Small intestine (tissue), 7 donors: ENCODE measurements around the gene RERE. TPM values are rescaled to one million over a fixed set of nuclear protein-coding genes. Genes with fewer than 3 reads are reported as not detected.
A peak's percentile ranks its signal among the peaks of the same experiment; 100 is the strongest.

Source experiments
- DNase-seq, 2 donors: peaks; one replicate each; pipeline versions ENCODE4 v3.0.0 to v3.0.0-alpha.2; 2013
- FAIRE-seq: peaks from 2 replicates; lab custom pipeline; 2012; peaks lifted over from hg19 to GRCh38; lab: Jason Lieb, UNC
- H3K27ac ChIP-seq, 3 donors: one replicate each; pipeline ENCODE4 v1.5.1; 2013; ENCODE audit warnings: low read length in 2 of 3, mild to moderate bottlenecking in 2 of 3, control low read depth in 1 of 3, inconsistent platforms in 1 of 3, low read depth in 1 of 3, moderate library complexity in 1 of 3
- H3K27me3 ChIP-seq, 3 donors: one replicate each; pipeline ENCODE4 v1.6.1; 2013; ENCODE audit warnings: low read length in 3 of 3, inconsistent platforms in 1 of 3; ENCODE audit not compliant: control insufficient read depth in 3 of 3, insufficient read depth in 3 of 3
- H3K36me3 ChIP-seq, 3 donors: one replicate each; pipeline ENCODE4 v1.6.1; 2013; ENCODE audit warnings: low read length in 3 of 3, inconsistent platforms in 1 of 3, low read depth in 1 of 3, mild to moderate bottlenecking in 1 of 3, moderate library complexity in 1 of 3; ENCODE audit not compliant: control insufficient read depth in 3 of 3, insufficient read depth in 2 of 3
- H3K4me1 ChIP-seq, 3 donors: one replicate each; pipeline ENCODE4 v1.6.1; 2013; ENCODE audit warnings: low read length in 2 of 3, inconsistent platforms in 1 of 3, low read depth in 1 of 3, mild to moderate bottlenecking in 1 of 3, moderate library complexity in 1 of 3; ENCODE audit not compliant: control insufficient read depth in 3 of 3, insufficient read depth in 2 of 3
- H3K4me3 ChIP-seq, 3 donors: one replicate each; pipeline ENCODE4 v1.5.1; 2013; ENCODE audit warnings: low read length in 3 of 3, control low read depth in 1 of 3, inconsistent platforms in 1 of 3, low read depth in 1 of 3, mild to moderate bottlenecking in 1 of 3, moderate library complexity in 1 of 3
- H3K9me3 ChIP-seq, 2 donors: one replicate each; pipeline ENCODE4 v1.6.1; 2013; ENCODE audit warnings: low read depth in 1 of 2, low read length in 1 of 2; ENCODE audit not compliant: control insufficient read depth in 2 of 2, insufficient read depth in 1 of 2
- WGBS, 3 donors: extraction: QIAGEN DNeasy Blood & Tissue Kit; methylation state at CpG; one replicate each; pipeline ENCODE4 v1.1.7; 2013; 5-methylcytosine and 5-hydroxymethylcytosine counted together
- polyA plus RNA-seq, 4 donors: library from polyadenylated mRNA; stranded (reverse) in 3 of 4; unstranded in 1 of 4; fragments of 200-250 nt in 3 of 4; fragments of 120-200 nt in 1 of 4; gene quantifications; one replicate each; pipeline versions ENCODE4 v1.2.1 to v1.2.3, GENCODE V29; 2013
- donor health status: healthy with polysubstance abuse.
- donor health status: control.
- donor health status: control.
- donor health status: Bipolar disorder and iron deficiency.
- donor health status: healthy.

RERE gene
- polyA plus RNA-seq, 4 donors: 19.5 to 66.8 (median 25.8) TPM

DNA sequence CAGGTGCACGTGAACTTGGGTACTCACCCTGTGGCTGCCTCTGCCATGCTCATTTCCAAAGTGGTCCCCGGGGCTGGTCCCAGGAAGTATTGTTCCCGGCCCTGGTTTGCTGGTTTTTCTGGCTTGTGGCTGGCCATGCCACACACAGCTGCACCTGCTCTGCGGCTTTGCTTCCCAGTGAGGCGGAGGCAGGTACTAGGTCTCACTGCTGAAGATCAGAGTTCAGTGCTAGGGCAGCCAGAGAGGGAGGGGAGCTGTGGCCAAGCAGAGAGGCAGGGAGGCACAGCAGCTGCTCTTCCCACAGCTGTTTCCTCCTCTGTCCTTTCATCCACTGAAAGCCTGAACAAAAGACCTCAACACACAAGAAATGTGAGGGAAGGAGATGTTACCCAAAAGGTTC, 30.6 kb upstream of the RERE start:
- WGBS, 3 donors: 10 to 34% (median 18%) methylated on average over 5 of the region's 5 CpGs
- FAIRE-seq: no peak
- Histone ChIP-seq H3K27me3 (no peaks in the 10 kb centered on the region), H3K4me3 (no peak overlapping the region), H3K27ac (peak overlapping the region; percentile 6 to 83 (median 34)), H3K9me3 (no peaks in the 10 kb centered on the region), H3K4me1 (peaks cover 0 to 53% (median 0%) of the 10 kb centered on the region in 3 donors), H3K36me3 (no peaks in the 10 kb centered on the region)
- DNase-seq: peak; percentile 59 to 81

DNA sequence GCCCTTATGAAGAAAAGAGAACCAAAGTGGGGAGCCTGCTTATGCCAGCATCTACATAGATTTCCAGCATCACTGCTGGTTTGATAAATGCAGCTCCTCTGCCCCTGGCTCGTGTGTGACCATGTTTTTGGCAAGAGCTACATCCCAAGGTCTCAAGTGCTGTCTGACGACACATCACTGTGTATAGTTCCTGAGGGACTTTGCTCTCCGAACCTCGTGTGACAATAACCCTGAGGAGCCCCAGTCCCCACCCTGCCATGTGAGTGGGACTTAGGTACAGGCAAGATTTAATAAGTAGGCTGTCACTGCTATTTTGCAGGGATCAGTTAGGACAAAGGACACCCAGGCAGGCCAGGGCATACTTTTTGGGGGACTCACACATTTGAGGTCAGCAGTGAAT, 28.8 kb upstream of the RERE start:
- H3K27me3 ChIP-seq: no peaks in the 10 kb centered on the region
- no peaks in the 10 kb centered on the region for H3K36me3 ChIP-seq
- no peaks in the 10 kb centered on the region for H3K9me3 ChIP-seq
- DNase-seq: peak; percentile 69 to 81
- peak overlapping the region in 1 of 3 donors; percentile 41 for H3K27ac ChIP-seq
- peaks cover 0 to 53% (median 0%) of the 10 kb centered on the region in 3 donors for H3K4me1 ChIP-seq
- FAIRE-seq: no peak
- no peak overlapping the region for H3K4me3 ChIP-seq
- WGBS, 3 donors: 20 to 55% (median 36%) methylated on average over 4 of the region's 4 CpGs

DNA sequence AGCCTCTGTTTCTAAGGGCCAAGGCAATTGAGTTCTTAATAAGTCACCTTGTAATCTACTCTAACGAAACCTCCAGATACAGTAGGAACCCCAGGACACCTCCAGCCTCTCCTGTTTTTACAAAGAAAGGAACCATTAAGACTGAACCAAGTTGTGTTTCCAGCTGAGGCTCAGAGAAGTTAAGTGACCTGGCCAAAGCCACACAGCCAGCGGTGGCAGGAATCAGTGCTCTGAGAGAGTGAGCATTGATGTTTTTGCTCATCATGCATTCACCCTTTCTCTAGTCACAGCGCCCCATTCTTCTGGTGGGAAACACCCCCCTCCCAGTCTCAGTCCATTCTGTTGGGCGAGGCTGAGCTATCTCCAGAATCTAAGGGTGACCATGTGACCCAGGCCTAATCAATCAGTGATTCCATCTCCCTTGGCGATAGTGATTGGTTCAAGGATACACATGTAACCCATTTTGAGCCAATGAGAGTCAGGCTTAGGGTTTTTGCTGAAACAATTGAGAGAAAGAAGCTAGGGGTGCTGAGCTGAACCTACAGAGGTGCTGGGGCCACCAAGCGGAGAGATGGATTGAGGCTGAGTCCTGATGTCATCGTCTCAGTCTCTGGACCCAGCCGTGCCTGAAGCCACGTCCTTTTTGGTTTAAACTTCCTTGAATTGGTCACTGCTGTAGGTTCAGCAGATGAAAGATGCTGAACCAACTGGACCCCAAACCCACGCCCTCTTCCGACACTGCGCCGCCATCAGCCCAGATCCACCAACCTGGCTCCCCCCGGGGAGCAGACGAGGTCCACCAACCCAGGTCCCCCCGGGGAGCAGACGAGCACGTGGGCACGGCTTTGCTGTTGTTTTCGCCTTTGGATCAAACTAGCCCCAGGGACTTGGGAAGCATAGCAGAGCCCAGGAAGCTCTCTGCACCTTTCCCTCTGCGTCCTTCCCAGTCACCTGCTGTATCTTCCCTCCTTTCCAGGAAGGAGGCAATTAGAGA, 28.0 kb upstream of the RERE start:
- WGBS, 3 donors: 87 to 88% (median 87%) methylated on average over 21 of the region's 21 CpGs
- Histone ChIP-seq H3K4me3 (no peak overlapping the region), H3K27me3 (no peaks in the 10 kb centered on the region), H3K27ac (peak overlapping the region in 1 of 3 donors; percentile 41), H3K4me1 (peaks cover 0 to 53% (median 0%) of the 10 kb centered on the region in 3 donors), H3K36me3 (no peaks in the 10 kb centered on the region), H3K9me3 (no peaks in the 10 kb centered on the region)
- no peak for DNase-seq
- FAIRE-seq: no peak

DNA sequence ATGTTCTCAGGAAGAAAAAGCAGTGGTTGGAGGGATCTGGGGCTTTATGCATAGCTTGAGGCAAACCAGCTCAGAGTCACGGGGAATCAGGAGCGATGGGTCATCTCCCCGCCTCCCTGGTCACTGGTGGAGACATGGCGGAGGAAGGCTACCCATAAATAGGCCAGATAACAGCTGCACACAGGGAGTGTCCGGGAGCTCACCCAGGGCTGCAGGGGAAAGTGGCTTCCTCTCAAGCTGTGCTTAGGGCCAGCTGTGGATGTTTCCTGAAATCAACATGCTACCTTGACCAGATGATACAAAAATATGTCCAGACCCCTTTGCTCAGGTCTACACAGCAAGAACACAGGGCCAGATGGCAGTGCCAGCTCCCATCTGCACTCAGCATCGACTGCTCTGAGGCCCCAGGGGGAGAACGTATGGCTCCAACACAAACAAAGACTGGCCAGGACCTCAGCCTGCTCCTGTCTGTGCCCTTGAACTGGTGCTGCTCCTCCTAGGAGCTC, 27.1 kb upstream of the RERE start:
- Histone ChIP-seq H3K4me1 (peaks cover 0 to 53% (median 0%) of the 10 kb centered on the region in 3 donors), H3K36me3 (no peaks in the 10 kb centered on the region), H3K9me3 (no peaks in the 10 kb centered on the region), H3K4me3 (no peak overlapping the region), H3K27me3 (no peaks in the 10 kb centered on the region), H3K27ac (peak overlapping the region in 1 of 3 donors; percentile 30)
- 38 to 48% (median 48%) methylated on average over 7 of the region's 7 CpGs for WGBS, 3 donors
- DNase-seq: peak in 1 of 2 donors; percentile 52
- no peak for FAIRE-seq

- no peaks in the 10 kb centered on the region for H3K9me3 ChIP-seq
- no peak for FAIRE-seq
- peaks cover 0 to 24% (median 0%) of the 10 kb centered on the region in 3 donors for H3K4me1 ChIP-seq
- DNase-seq: no peak
- 85 to 97% (median 93%) methylated on average over 3 of the region's 3 CpGs for WGBS, 3 donors
- H3K27ac ChIP-seq: no peak overlapping the region
- H3K27me3 ChIP-seq: no peaks in the 10 kb centered on the region
- no peaks in the 10 kb centered on the region for H3K36me3 ChIP-seq
- H3K4me3 ChIP-seq: no peak overlapping the region
These were observed 24.0 kb upstream of the RERE start for GRCh38 chr1:8841395-8841794.

DNA sequence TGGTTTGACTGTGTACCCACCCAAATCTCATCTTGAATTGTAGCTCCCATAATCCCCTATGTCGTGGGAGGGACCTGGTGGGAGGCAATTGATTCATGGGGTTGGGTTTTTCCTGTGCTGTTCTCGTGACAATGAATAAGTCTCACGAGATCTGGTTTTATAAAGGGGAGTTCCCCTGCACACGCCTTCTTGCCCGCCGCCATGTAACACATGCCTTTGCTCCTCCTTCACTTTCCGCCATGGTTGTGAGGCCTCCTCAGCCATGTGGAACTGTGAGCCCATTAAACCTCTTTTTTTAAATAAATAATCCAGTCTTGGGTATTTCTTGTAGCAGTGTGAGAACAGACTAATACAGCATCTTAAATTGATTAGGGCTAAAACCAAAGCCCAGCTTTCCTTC, 22.6 kb upstream of the RERE start:
- DNase-seq (no peak), FAIRE-seq (no peak)
- WGBS, 3 donors: 92 to 94% (median 93%) methylated on average over 7 of the region's 7 CpGs
- Histone ChIP-seq H3K27me3 (no peaks in the 10 kb centered on the region), H3K4me3 (no peak overlapping the region), H3K27ac (no peak overlapping the region), H3K9me3 (no peaks in the 10 kb centered on the region), H3K4me1 (peaks cover 0 to 10% (median 0%) of the 10 kb centered on the region in 3 donors), H3K36me3 (no peaks in the 10 kb centered on the region)

- Histone ChIP-seq H3K27ac (no peak overlapping the region), H3K27me3 (no peaks in the 10 kb centered on the region), H3K4me1 (no peaks in the 10 kb centered on the region), H3K4me3 (no peak overlapping the region), H3K9me3 (no peaks in the 10 kb centered on the region), H3K36me3 (no peaks in the 10 kb centered on the region)
- no peak for FAIRE-seq
- 75 to 89% (median 83%) methylated on average over 14 of the region's 14 CpGs for WGBS, 3 donors
- no peak for DNase-seq
These were observed 18.7 kb upstream of the RERE start for GRCh38 chr1:8835941-8836643.

- DNase-seq (no peak), FAIRE-seq (no peak)
- WGBS, 3 donors: 67 to 79% (median 78%) methylated on average over 4 of the region's 4 CpGs
- Histone ChIP-seq H3K9me3 (no peaks in the 10 kb centered on the region), H3K27ac (no peak overlapping the region), H3K4me1 (no peaks in the 10 kb centered on the region), H3K36me3 (no peaks in the 10 kb centered on the region), H3K27me3 (no peaks in the 10 kb centered on the region), H3K4me3 (no peak overlapping the region)
These were observed 13.9 kb upstream of the RERE start for GRCh38 chr1:8831340-8831739.
